GM10266 (cell line): Measurements from ENCODE around the gene FFAR2.

Experiments
- DNase-seq: peaks from one replicate; pipeline ENCODE4 v3.0.0; 2012; ENCODE audit errors: extremely low spot score
- CTCF ChIP-seq: IDR thresholded peaks from 2 replicates; pipeline ENCODE4 v1.5.1; 2012; ENCODE audit warnings: mild to moderate bottlenecking, low read depth; ENCODE audit not compliant: control insufficient read depth, insufficient read depth; ENCODE audit errors: missing control alignments

FFAR2 gene

GRCh38 chr19:35490364-35490763 lies 42.3 kb downstream of the FFAR2 start, which contains the start of gene KRTDAP:
Gene KRTDAP, minus strand, starts transcription at chr19:35490464. Its CDS starts 22 bp downstream, at chr19:35490442.
- no peak for TF ChIP-seq CTCF
- no peak for DNase-seq

DNA sequence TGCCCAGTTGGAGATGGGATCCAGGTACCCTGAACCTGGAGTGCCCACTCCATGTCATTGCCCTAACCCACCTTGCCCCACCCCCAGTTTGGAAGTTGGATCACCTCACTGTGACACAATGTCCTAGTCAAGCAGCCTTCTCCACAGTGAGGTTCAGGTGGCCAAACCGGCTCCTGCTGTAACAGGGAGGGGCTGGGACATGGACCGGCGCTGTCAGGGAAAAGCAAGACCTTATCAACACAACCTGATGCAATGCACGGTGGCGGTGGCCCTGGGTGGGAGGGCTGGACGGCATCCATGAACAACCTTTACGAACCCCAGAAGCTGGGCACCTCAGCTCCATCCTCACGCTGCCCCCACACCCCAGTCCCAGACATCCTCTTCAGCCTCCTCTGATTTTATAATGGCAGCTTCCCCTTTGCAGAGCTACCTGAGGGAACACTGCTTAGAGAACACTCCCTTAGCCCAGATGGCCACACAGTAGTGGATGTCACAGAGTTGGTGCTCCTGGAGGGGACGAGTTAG lies 43.8 kb downstream of the FFAR2 start:
- TF ChIP-seq CTCF = no peak
- no peak for DNase-seq

GRCh38 chr19:35493971-35494370 lies 45.9 kb downstream of the FFAR2 start:
- TF ChIP-seq CTCF = no peak

DNA sequence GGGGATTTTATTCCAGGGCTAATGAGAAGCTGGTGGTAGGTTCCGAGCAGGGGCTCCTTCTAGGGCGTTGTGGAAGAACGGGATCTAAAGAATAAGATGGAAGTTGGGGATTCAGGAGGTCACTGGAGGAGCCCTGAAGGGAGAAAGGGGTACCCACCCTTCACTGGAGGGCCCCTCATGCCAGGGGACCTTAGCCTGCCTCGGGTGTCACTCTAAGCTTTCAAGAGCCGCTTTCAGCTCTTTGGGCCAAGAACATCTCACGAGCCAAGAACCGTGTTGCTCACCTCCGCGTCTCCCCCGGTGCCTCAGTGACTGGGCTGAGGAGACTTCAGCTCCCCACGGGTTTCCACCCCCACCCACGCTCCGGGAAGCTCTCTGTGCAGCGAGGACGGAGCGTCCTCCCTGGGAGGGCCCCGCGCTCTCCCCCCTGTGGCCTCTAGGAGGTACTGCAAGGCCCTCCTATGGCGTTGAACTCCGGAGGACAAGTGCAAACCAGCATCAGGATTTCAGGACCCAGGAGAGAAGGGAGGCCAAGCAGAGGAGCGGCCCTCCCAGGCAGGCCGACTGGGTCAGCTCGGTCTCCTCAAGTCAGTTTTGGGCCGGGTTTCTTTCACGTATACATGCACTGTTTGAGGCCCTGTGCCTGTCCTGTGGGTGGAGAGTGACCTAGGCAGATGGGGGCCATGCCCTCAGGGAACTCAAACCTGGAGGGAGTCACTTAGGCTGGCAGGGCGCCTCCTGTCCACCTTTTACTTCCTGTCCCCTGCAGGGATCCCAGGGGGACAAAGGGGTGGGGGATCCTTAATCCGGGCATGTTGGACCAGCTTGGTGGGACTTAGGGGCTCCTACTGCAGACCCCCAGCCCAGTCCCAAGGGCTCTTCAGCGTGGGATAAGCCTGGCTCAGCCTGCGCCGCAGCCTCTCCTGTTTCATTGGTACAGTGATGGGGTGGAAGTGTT lies 47.3 kb downstream of the FFAR2 start:
- peak; percentile 93 for TF ChIP-seq CTCF

More at GRCh38 chr19:35493971-35494370, 45.9 kb downstream of the FFAR2 start:
- DNase-seq = no peak

DNA sequence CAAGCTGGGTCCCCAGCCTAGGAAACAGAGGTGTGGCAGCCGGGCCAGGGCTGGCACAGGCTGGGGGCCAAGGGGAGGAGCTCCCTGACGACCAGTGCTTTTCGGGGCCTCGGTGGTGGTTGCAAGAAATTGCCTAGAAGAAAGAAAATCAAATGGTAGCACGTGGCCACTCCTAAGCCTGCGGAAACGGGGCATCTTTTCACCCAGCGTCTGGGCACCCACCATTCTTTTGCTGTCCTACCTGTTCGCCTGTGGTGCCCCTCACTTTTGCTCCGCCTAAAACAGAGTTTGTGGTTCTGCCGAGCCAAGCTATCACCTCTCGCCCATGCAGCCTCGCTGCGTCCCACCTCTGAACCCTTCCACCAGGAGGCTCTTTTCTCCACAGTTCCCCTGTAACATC lies 49.3 kb downstream of the FFAR2 start:
- no peak for TF ChIP-seq CTCF
- no peak for DNase-seq

More for the DNA sequence above, 47.3 kb downstream of the FFAR2 start:
- peak; percentile 82 for DNase-seq

DNA sequence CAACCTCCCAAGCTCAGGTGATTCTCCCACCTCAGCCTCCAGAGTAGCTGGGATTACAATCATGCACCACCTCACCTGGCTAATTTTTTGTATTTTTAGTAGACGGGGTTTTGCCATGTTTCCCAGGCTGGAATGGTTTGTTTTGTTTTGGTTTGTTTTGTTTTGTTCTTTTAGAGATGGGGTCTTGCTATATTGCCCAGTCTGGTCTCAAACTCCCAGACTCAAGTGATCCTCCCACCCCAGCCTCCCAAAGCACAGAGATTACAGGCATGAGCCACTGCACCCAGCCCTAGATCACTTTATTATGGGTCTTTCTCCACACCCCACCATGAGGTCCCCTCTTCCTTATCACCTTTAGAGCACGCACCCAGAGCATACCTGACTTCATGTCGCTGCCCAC lies 50.2 kb downstream of the FFAR2 start:
- no peak for DNase-seq
- TF ChIP-seq CTCF = no peak

DNA sequence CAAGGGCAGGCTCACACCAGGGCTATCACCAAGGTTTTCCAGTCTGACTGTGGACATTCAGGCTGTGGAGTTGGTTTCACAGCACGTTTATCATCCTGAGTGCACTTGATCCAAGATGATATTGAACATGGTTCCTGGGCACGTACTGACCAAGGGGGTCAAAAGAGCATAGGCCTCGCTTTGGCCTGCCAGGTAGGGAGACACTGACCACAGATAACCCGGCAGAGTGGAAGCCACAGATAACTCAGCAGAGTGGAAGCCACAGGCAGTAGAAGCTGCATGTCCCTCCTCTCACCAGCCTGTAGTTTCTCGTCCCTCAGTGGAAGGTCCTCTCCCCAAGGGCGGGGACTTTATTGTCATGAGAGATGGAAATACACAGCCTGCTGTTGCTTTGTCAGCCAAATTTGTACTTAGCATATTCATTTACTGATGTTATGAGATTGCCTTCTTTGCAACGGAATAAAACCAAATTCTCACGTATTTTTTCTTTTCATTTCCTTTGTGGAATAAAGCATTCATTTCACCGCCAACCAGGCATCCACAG lies 51.0 kb downstream of the FFAR2 start:
- DNase-seq = no peak

More for the DNA sequence above, 51.0 kb downstream of the FFAR2 start:
- no peak for TF ChIP-seq CTCF
